GM19467 (cell line): Measurements from ENCODE around the gene MCAT.
"Not testable (repeated sequence)": the region's sequence is repeated elsewhere in the genome, so short reads cannot be mapped to it uniquely, and the experiment has no call there.

Experiments used
- ATAC-seq: cut with Tn5 transposase; IDR thresholded peaks from one replicate; pipeline ENCODE4 v1.9.1; 2021; ENCODE audit warnings: mild to moderate bottlenecking, moderate library complexity; ENCODE audit not compliant: unreplicated experiment

MCAT gene

DNA sequence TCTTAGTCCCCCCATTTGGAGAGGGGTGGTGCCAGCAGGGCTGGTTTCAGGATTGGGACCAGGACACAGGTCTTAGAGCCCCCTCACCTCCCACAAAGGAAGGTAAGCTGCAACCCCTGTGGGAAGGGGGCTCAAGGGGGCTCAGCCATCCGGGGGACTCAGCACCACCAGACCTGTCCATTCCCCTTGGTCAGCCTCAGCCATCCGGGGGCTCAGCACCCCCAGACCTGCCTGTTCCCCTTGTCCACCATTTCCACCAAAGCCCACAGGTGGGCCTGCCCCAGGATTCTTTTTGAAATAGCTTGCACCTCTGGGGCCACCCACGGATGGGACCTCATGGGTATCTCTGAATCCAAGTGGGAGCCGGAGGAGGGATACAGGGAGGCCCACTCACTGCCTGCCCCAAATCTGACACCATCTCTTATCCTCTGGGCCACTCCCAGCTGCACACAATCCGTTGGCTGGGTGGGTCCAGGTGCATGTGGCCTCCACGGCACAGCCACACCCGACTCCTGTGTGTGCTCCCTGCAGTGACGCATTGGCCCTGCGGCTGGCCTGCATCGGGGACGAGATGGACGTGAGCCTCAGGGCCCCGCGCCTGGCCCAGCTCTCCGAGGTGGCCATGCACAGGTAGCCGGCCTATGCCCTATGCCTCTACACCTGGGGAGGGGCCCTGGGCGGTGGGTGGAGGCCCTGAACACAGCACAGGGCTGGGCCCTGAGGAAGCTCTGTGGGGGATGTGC is 15.9 kb downstream of the MCAT start:
- ATAC-seq: no peak

- no peak for ATAC-seq
Observed at GRCh38 chr22:43126501-43127165, 16.6 kb downstream of the MCAT start.

DNA sequence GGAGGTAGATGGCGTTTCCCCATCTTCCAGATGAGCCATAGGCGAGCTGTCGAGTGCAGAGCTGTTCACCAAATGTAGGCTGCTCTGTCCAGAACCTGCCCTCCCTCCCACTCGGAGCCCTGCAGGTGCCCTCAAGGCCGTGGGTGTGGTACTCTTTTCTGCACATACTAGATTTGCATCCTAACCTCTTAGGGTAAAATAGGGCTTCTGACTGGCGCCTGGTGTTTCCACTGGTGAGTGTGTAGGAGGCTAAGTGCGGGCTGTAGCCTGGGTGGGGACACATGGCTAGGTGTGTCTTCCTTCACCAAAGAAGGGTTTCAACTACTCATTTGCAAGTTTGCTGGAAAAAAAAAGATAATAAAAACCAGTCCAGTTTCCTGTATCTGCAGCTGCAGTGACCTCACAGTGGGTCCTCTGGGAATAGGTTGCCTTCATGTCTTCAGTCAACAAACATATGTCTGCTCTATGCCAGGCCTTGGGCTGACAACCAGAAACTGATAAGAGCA is 24.2 kb downstream of the MCAT start:
- peak; percentile 58 for ATAC-seq

GRCh38 chr22:43118024-43118849 is 25.0 kb downstream of the MCAT start:
- ATAC-seq: no peak

GRCh38 chr22:43116932-43117331 is 26.3 kb downstream of the MCAT start:
- ATAC-seq: no peak

GRCh38 chr22:43114958-43115357 is 28.2 kb downstream of the MCAT start:
- no peak for ATAC-seq

- ATAC-seq: no peak
Observed at GRCh38 chr22:43113526-43114251, 29.5 kb downstream of the MCAT start.

GRCh38 chr22:43110927-43111623 is 32.1 kb downstream of the MCAT start:
- ATAC-seq: no peak

DNA sequence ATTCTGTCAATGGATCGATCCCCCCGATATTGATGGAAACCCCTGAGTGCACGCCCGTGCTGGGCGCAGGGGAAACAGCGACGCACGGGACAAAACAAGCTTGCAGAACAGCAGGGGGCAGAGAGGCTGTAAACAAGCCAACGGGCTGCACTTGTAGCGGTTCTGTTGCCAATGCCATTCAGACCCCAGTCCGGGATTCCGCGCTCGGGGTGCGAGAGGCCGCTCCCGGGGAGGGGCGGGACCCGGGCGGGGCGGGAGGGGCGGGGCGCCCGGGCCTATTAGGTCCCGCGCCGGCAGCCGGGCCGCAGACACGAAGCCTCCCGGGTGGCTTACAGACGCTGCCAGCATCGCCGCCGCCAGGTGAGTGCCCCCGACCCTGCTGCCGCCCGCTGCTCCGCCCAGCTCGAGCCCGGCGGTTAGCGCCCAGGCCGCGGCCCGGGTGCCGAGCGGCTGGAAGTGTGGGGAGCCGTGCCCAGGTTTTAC is 32.7 kb downstream of the MCAT start, which contains the start of gene BIK:
TSS of gene BIK (plus strand) at position 307 of the 483 bp plus-strand sequence. CDS start 13,273 bp downstream, outside the sequence.
- no peak for ATAC-seq

DNA sequence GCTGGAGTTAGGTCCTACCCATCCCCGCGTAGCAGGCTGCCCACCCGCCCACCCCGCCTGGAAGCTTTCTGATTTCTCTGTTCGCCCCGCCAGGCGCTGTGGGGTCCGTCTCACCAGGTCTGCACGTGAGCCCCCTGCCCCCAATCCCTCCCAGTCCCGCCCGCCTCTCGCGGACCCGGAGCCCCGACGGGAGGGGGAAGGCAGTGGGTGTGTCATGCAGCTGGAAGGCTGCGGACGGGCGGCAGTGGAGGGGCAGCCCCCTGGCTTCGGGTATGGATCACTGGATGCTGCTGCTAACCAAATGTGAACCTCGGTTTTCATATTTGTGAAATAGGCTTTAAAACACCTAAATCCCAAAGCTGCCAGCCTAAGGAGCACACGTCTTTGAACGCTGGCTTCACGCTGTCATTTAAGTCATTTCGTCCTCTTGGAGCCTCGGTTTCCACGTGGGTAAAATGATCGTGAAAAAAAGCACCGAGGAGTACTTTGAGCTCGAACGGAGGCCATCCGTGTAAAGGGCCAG is 33.2 kb downstream of the MCAT start:
- no peak for ATAC-seq

- ATAC-seq: no peak
Observed at GRCh38 chr22:43109511-43109910, 33.7 kb downstream of the MCAT start.

GRCh38 chr22:43106302-43106701 is 36.9 kb downstream of the MCAT start:
- ATAC-seq: no peak

GRCh38 chr22:43104950-43105349 is 38.2 kb downstream of the MCAT start:
- ATAC-seq: not testable (repeated sequence)

DNA sequence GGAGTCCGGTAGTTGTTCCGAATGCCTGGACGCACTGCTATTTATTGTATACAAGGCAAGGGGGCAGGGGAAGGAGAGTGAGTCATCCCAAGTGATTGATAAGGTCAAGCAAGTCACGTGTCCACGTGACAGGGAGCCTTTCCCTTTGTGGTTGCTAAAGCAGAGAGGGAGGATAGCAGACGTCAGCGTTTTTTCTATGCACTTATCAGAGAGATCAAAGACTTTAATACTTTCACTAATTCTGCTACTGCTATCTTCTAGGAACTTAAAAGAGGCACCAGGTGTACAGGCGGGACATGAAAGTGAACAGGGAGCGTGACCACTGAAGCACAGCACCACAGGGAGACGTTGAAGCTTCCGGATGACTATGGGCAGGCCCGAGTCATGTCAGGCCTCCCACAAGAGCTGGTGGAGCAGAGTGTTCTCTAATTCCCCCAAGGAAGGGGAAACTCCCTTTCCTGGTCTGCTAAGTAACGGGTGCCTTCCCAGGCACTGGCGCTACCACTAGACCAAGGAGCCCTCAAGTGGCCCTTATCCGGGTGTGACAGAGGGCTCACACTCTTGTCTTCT is 39.1 kb downstream of the MCAT start:
- ATAC-seq: not testable (repeated sequence)

DNA sequence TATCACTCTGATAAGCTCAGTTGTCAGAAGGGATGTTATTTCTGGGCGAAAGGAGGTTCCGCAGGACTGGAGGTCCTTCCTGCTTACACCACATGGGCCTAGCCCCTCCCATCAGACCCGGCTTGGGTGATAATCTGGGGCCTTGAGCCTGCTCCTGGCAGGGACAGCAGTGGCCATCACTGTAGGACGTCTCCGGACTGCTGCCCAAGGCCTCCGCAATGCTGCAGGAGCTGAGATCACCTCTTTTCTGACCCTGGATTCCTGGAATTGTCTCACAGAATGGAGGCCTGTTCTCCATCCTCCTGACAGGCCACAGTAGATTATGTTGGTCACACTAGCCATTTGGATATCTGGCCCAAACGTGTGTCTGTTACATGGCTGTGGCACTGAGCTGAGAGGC is 41.9 kb downstream of the MCAT start:
- no peak for ATAC-seq

- ATAC-seq: no peak
Observed at GRCh38 chr22:43100225-43100624, 43.0 kb downstream of the MCAT start.

DNA sequence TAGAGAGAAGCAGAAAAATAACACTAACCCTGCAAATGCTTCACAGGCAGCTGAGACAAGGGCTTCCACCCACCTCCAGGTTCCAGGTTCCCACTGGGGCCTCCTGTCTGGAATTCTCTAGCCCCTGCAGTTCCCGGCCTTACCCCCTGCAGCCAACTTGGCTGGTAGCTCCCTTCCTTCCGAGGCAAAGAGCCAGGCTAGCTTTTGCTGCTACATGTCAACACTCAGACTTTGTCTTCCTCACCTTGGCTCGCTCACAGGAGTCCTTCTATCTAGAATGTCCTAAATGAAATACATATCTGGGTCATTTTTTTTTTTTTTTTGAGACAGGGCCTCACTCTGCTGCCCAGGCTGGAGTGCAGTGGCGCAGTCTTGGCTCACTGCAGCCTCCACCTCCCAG is 44.1 kb downstream of the MCAT start:
- ATAC-seq: no peak

DNA sequence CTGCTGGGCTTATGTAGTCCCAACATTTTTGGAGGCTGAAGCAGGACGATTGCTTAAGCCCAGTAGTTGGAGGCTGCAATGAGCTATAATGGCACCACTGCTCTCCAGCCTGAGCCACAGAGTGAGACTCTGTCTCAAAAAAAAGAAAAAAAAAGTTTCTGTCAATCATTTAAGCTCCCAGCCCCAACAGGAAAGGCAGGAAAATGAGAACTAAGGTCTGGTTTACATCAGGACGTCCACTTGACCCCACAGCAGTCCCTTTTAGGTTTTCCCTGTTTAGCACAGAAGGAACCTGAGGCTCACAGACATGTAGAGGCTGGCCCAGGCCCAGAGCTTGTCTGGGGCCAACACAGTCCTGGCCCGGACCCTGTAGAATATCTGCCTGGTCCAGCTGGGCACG is 44.8 kb downstream of the MCAT start:
- no peak for ATAC-seq

- no peak for ATAC-seq
Observed at GRCh38 chr22:43096420-43096819, 46.8 kb downstream of the MCAT start.
